ENCODE data around the gene RAP1B. TPM values are rescaled to one million over a fixed set of nuclear protein-coding genes. Genes with fewer than 3 reads are reported as not detected.

The RAP1B gene
- total and polyA plus RNA-seq, 9 donors = 77.4 to 142 (median 101) TPM

- peak overlapping the region; percentile 65 for H3K4me3 ChIP-seq (ENCODE audit: low read length)
- peaks cover 2% of the 10 kb centered on the region for H3K4me1 ChIP-seq (ENCODE audit: control insufficient read depth, insufficient read depth, low read length)
- no peak for DNase-seq
- 40% methylated on average over 1 of the region's 3 CpGs for WGBS (ENCODE audit: insufficient coverage)
- no peaks in the 10 kb centered on the region for H3K9me3 ChIP-seq (replicated peaks; ENCODE audit: control insufficient read depth, low read depth, low read length)
- no peaks in the 10 kb centered on the region for H3K27me3 ChIP-seq (ENCODE audit: control insufficient read depth, insufficient read depth, low read length)
- H3K36me3 ChIP-seq (ENCODE audit: control insufficient read depth, insufficient read depth, low read length) = peaks cover 5% of the 10 kb centered on the region
- peak overlapping the region; percentile 67 for H3K27ac ChIP-seq (ENCODE audit: low read length)
Observed at GRCh38 chr12:68686262-68686594, 75.5 kb downstream of the RAP1B start.

DNA sequence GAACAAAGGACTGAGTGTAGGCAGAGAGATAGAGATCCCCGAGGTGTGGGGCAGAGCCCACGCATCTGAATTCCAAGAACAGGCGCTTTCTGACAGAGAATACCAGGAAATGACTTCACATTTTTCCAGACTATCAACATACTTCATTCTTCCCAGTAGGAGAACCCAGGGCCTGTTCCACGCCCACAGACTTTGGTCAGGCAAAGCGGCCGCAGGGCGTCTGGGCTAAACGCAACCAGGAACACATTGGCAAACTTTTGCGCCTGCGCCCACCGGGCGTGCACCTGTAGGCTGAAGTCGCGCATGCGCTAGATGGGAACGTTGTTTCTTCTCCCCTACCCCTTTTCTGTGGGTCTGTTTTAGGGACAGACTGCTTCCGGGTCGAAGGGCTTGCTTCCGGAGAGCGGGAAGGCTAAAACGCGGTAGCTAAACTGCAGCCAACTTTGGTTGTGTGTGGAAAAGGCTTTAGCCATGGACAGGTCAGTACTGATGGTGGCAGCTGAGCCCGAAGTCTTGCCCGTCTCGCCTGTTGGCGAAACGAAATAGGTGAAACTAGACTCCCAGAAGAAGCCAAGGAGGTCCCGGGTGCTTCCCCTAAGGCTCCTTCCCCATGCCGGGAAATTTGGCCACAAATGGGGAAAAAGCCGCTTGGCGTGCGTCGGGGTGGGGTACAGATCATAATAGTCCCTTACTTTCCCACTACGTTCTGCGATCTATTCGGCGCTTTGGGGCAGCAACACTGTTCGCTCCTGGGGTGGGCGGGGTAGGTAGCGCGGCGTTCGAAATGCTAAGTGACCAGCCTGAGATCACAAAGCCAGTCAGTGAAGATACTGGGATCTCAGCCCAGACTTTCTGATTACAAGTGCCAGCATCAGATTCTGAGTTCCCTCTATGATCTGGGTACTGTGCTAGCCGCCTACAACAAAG lies 76.2 kb downstream of the RAP1B start, which contains the start of gene NUP107:
NUP107 (plus strand) TSS at position 384 of the 927 bp plus-strand sequence; CDS start at position 472, 88 bp downstream.
- Histone ChIP-seq H3K27me3 (ENCODE audit: control insufficient read depth, insufficient read depth, low read length) (no peaks in the 10 kb centered on the region), H3K4me3 (ENCODE audit: low read length) (peak within 1 kb of the TSS; percentile 65), H3K4me1 (ENCODE audit: control insufficient read depth, insufficient read depth, low read length) (peaks cover 2% of the 10 kb centered on the region), H3K27ac (ENCODE audit: low read length) (peak within 1 kb of the TSS; percentile 67), H3K36me3 (ENCODE audit: control insufficient read depth, insufficient read depth, low read length) (peaks cover 7% of the 10 kb centered on the region), H3K9me3 (replicated peaks; ENCODE audit: control insufficient read depth, low read depth, low read length) (no peaks in the 10 kb centered on the region)
- DNase-seq = peak; percentile 99
- WGBS (ENCODE audit: insufficient coverage) = 1% methylated on average over 28 of the region's 44 CpGs

- no peak overlapping the region for H3K4me3 ChIP-seq (ENCODE audit: low read length)
- no peaks in the 10 kb centered on the region for H3K27me3 ChIP-seq (ENCODE audit: control insufficient read depth, insufficient read depth, low read length)
- H3K9me3 ChIP-seq (replicated peaks; ENCODE audit: control insufficient read depth, low read depth, low read length) = no peaks in the 10 kb centered on the region
- peaks cover 39% of the 10 kb centered on the region for H3K36me3 ChIP-seq (ENCODE audit: control insufficient read depth, insufficient read depth, low read length)
- DNase-seq = no peak
- H3K4me1 ChIP-seq (ENCODE audit: control insufficient read depth, insufficient read depth, low read length) = no peaks in the 10 kb centered on the region
- no peak overlapping the region for H3K27ac ChIP-seq (ENCODE audit: low read length)
Observed at GRCh38 chr12:68695454-68695853, 84.8 kb downstream of the RAP1B start.

- H3K36me3 ChIP-seq (ENCODE audit: control insufficient read depth, insufficient read depth, low read length) = peaks cover 27% of the 10 kb centered on the region
- no peak for DNase-seq
- H3K9me3 ChIP-seq (replicated peaks; ENCODE audit: control insufficient read depth, low read depth, low read length) = no peaks in the 10 kb centered on the region
- H3K4me3 ChIP-seq (ENCODE audit: low read length) = no peak overlapping the region
- no CpG with 5 or more reads among the region's 1 CpG for WGBS (ENCODE audit: insufficient coverage)
- no peak overlapping the region for H3K27ac ChIP-seq (ENCODE audit: low read length)
- H3K4me1 ChIP-seq (ENCODE audit: control insufficient read depth, insufficient read depth, low read length) = no peaks in the 10 kb centered on the region
- no peaks in the 10 kb centered on the region for H3K27me3 ChIP-seq (ENCODE audit: control insufficient read depth, insufficient read depth, low read length)
Observed at GRCh38 chr12:68699486-68699885, 88.8 kb downstream of the RAP1B start.

Other genes with a start within 250 kb of the RAP1B start
- gene NUP107, start 76.1 kb downstream of the RAP1B start, total RNA-seq = 50.2 TPM
- gene NUP107, start 76.1 kb downstream of the RAP1B start, polyA plus RNA-seq (ENCODE audit: insufficient read depth in 1 of 8, insufficient read length in 8 of 8, low replicate concordance in 1 of 8) = 10 to 100 TPM; 35.3 to 50.0 (median 43.4) TPM
- 11.0 TPM for gene SLC35E3, start 135.3 kb downstream of the RAP1B start, total RNA-seq
- 10 to 100 TPM; 13.4 to 24.8 (median 16.8) TPM for gene SLC35E3, start 135.3 kb downstream of the RAP1B start, polyA plus RNA-seq (ENCODE audit: insufficient read depth in 1 of 8, insufficient read length in 8 of 8, low replicate concordance in 1 of 8)
- 61.8 TPM for gene MDM2, start 197.3 kb downstream of the RAP1B start, total RNA-seq
- gene MDM2, start 197.3 kb downstream of the RAP1B start, polyA plus RNA-seq (ENCODE audit: insufficient read depth in 1 of 8, insufficient read length in 8 of 8, low replicate concordance in 1 of 8) = 10 to 100 TPM; 27.5 to 49.1 (median 41.5) TPM

All from muscle of leg (tissue), 11 donors.